ENCODE results near the gene S100A1. TPM values are rescaled to one million over a fixed set of nuclear protein-coding genes. Genes with fewer than 3 reads are reported as not detected.
"Not testable (repeated sequence)": the region's sequence is repeated elsewhere in the genome, so short reads cannot be mapped to it uniquely, and the experiment has no call there.

Gene S100A1
- total RNA-seq, 1 experiment from 2014 or later: not detected

- CTCF ChIA-PET: interaction anchor here (0.9 to 2.5 kb wide), 3 partner anchors 23 to 63 kb away, joined by 4 to 28 read pairs (median 19); partner anchors contain the start of gene S100A16
- Mint-ChIP-seq H3K9me3 (ENCODE audit: low read depth, unreplicated experiment) (no peaks in the 10 kb centered on the region), H3K36me3 (ENCODE audit: insufficient read depth, unreplicated experiment) (peaks cover 80% of the 10 kb centered on the region), H3K27ac (ENCODE audit: unreplicated experiment) (peak overlapping the region; percentile 98), H3K27me3 (ENCODE audit: unreplicated experiment) (no peaks in the 10 kb centered on the region), H3K4me1 (ENCODE audit: low read depth, unreplicated experiment) (peaks cover 38% of the 10 kb centered on the region), H3K4me3 (ENCODE audit: low read depth, unreplicated experiment) (peak overlapping the region; percentile 98)
- intact Hi-C loops (cut with micrococcal nuclease; ENCODE audit: unreplicated experiment): loop anchor here (2.0 kb wide), 1 partner anchor 63 kb away; no protein-coding TSS in a partner anchor
- BruUV-seq (replicated peaks): no TSS peak
- DNase-seq: no peak
- TF ChIP-seq CTCF (IDR thresholded peaks at IDR 0.05; ENCODE audit: unreplicated experiment): no peak
These were observed 7.6 kb downstream of the S100A1 start for GRCh38 chr1:153635872-153636271.

DNA sequence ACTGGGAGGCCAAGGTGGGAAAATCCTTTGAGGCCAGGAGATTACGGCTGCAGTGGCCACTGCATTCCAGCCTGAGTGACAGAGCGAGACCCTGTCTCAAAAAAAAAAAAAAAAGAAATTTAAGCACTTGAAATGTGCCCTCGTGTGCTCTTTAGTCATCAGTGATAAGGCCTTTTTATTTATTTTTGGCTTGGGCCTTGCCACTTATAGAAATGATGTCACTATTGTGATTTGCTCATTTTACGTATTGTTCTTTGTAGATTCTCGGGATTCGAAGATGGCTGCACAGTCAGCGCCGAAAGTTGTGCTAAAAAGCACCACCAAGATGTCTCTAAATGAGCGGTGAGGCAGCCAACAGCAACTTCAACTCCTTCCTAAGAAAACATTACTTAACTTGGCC is 8.1 kb downstream of the S100A1 start:
- no peak for DNase-seq
- Mint-ChIP-seq H3K4me1 (ENCODE audit: low read depth, unreplicated experiment) (peaks cover 33% of the 10 kb centered on the region), H3K4me3 (ENCODE audit: low read depth, unreplicated experiment) (peak overlapping the region; percentile 98), H3K27me3 (ENCODE audit: unreplicated experiment) (no peaks in the 10 kb centered on the region), H3K36me3 (ENCODE audit: insufficient read depth, unreplicated experiment) (peaks cover 83% of the 10 kb centered on the region), H3K9me3 (ENCODE audit: low read depth, unreplicated experiment) (no peaks in the 10 kb centered on the region), H3K27ac (ENCODE audit: unreplicated experiment) (no peak overlapping the region)
- CTCF ChIA-PET: no interaction called here
- no TSS peak for BruUV-seq (replicated peaks)
- intact Hi-C loops (cut with micrococcal nuclease; ENCODE audit: unreplicated experiment): no loop called here
- no peak for TF ChIP-seq CTCF (IDR thresholded peaks at IDR 0.05; ENCODE audit: unreplicated experiment)

- Mint-ChIP-seq H3K4me1 (ENCODE audit: low read depth, unreplicated experiment) (peaks cover 22% of the 10 kb centered on the region), H3K27ac (ENCODE audit: unreplicated experiment) (peak overlapping the region; percentile 8), H3K9me3 (ENCODE audit: low read depth, unreplicated experiment) (no peaks in the 10 kb centered on the region), H3K4me3 (ENCODE audit: low read depth, unreplicated experiment) (no peak overlapping the region), H3K36me3 (ENCODE audit: insufficient read depth, unreplicated experiment) (peaks cover 81% of the 10 kb centered on the region), H3K27me3 (ENCODE audit: unreplicated experiment) (no peaks in the 10 kb centered on the region)
- no TSS peak for BruUV-seq (replicated peaks)
- intact Hi-C loops (cut with micrococcal nuclease; ENCODE audit: unreplicated experiment): no loop called here
- no peak for DNase-seq
- CTCF ChIA-PET: interaction anchor here (0.8 to 0.9 kb wide), 2 partner anchors 21 to 22 kb away, joined by 4 to 5 read pairs; partner anchors contain the start of gene S100A14
- TF ChIP-seq CTCF (IDR thresholded peaks at IDR 0.05; ENCODE audit: unreplicated experiment): no peak
These were observed 10.0 kb downstream of the S100A1 start for GRCh38 chr1:153638261-153638660.

DNA sequence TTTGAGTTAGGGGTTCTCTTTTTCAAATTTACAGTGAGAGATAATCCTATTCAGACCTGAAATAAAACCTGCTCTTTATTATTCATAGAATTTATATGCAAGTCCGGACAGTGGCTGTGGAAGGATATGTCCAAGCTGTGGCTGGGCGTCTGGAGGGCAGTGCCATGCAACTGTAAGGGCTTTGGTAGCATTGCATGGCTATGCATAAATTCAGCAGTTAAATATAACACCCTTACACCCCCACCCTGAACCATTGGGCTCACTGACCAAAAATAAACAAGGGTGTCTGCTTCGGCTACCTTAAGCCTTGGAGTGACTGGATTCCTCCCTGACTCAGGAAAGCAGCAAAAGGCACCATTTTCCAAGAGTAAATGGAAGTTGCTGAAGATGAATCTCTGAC is 11.0 kb downstream of the S100A1 start:
- no peak overlapping the region for H3K4me3 Mint-ChIP-seq (ENCODE audit: low read depth, unreplicated experiment)
- TF ChIP-seq CTCF (IDR thresholded peaks at IDR 0.05; ENCODE audit: unreplicated experiment): no peak
- H3K4me1 Mint-ChIP-seq (ENCODE audit: low read depth, unreplicated experiment): peaks cover 19% of the 10 kb centered on the region
- H3K27ac Mint-ChIP-seq (ENCODE audit: unreplicated experiment): no peak overlapping the region
- no peak for DNase-seq
- no peaks in the 10 kb centered on the region for H3K27me3 Mint-ChIP-seq (ENCODE audit: unreplicated experiment)
- CTCF ChIA-PET: no interaction called here
- no peaks in the 10 kb centered on the region for H3K9me3 Mint-ChIP-seq (ENCODE audit: low read depth, unreplicated experiment)
- intact Hi-C loops (cut with micrococcal nuclease; ENCODE audit: unreplicated experiment): no loop called here
- H3K36me3 Mint-ChIP-seq (ENCODE audit: insufficient read depth, unreplicated experiment): peaks cover 79% of the 10 kb centered on the region
- BruUV-seq (replicated peaks): no TSS peak

DNA sequence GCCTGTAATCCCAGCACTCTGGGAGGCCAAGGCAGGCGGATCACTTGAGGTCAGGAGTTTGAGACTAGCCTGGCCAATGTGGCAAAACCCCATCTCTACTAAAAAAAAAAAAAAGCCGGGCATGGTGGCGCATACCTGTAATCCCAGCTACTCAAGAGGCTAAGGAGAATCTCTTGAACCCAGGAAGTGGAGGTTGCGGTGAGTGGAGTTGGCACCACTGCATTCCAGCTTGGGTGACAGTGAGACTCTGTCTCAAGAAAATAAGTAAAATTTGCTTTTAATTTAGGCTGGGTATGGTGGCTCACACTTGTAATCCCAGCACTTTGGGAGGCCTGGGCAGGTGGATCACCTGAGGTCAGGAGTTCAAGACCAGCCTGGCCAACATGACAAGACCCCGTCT is 12.0 kb downstream of the S100A1 start:
- intact Hi-C loops (cut with micrococcal nuclease; ENCODE audit: unreplicated experiment); H3K9me3 Mint-ChIP-seq (ENCODE audit: low read depth, unreplicated experiment); H3K4me3 Mint-ChIP-seq (ENCODE audit: low read depth, unreplicated experiment); DNase-seq; H3K27me3 Mint-ChIP-seq (ENCODE audit: unreplicated experiment); H3K27ac Mint-ChIP-seq (ENCODE audit: unreplicated experiment); BruUV-seq (replicated peaks): not testable (repeated sequence)
- CTCF ChIA-PET: interaction anchor here (0.7 to 1.1 kb wide), 3 partner anchors 12 to 740 kb away, joined by 3 to 5 read pairs (median 4); no protein-coding TSS in a partner anchor
- Mint-ChIP-seq H3K4me1 (ENCODE audit: low read depth, unreplicated experiment) (peaks cover 19% of the 10 kb centered on the region), H3K36me3 (ENCODE audit: insufficient read depth, unreplicated experiment) (peaks cover 75% of the 10 kb centered on the region)
